Sigmoid colon (tissue), 7 donors: ENCODE measurements around the gene NEDD9. TPM values are rescaled to one million over a fixed set of nuclear protein-coding genes. Genes with fewer than 3 reads are reported as not detected.

Experiments used
- DNase-seq: peaks from one replicate; pipeline ENCODE4 v3.0.0-alpha.2; 2019
- H3K27ac ChIP-seq, 4 donors: fragments of 200-600 bp; sonication (generic); one replicate each; pipeline ENCODE4 v1.5.1; 2016 to 2019; ENCODE audit warnings: mild to moderate bottlenecking in 1 of 4
- H3K27me3 ChIP-seq, 3 donors: fragments of 200-600 bp; sonication (generic); one replicate each; pipeline ENCODE4 v1.5.1; 2019; ENCODE audit warnings: mild to moderate bottlenecking in 1 of 3
- H3K36me3 ChIP-seq, 4 donors: fragments of 200-600 bp; sonication (generic); one replicate each; pipeline ENCODE4 v1.5.1; 2016 to 2019
- H3K4me1 ChIP-seq, 4 donors: fragments of 200-600 bp; sonication (generic); one replicate each; pipeline ENCODE4 v1.5.1; 2017 to 2019
- H3K4me3 ChIP-seq, 4 donors: fragments of 200-600 bp; sonication (generic); one replicate each; pipeline ENCODE4 v1.5.1; 2017 to 2019; ENCODE audit warnings: mild to moderate bottlenecking in 2 of 4, moderate library complexity in 1 of 4
- H3K9me3 ChIP-seq, 4 donors: fragments of 200-600 bp in 3 of 4; sonication (generic) in 3 of 4; one replicate each; pipeline versions ENCODE4 v1.5.1 to v1.6.1; 2013 to 2019
- EP300 ChIP-seq, 4 donors: sonication (generic); formaldehyde crosslinking; IDR thresholded peaks; one replicate each; pipeline ENCODE4 v1.6.1; 2017; ENCODE audit warnings: antibody characterized with exemption in 4 of 4
- POLR2A ChIP-seq, 2 donors: fragments of 450-650 bp; IDR thresholded peaks; one replicate each; pipeline ENCODE4 v1.6.1; 2016; ENCODE audit warnings: antibody characterized with exemption in 2 of 2, mild to moderate bottlenecking in 2 of 2, moderate library complexity in 2 of 2
- POLR2AphosphoS5 ChIP-seq, 4 donors: sonication (generic); formaldehyde crosslinking; IDR thresholded peaks; one replicate each; pipeline ENCODE4 v1.6.1; 2017; ENCODE audit warnings: antibody characterized with exemption in 4 of 4
- WGBS, 2 donors: extraction: QIAGEN DNeasy Blood & Tissue Kit; methylation state at CpG; one replicate each; pipeline ENCODE4 v1.1.7; 2013; 5-methylcytosine and 5-hydroxymethylcytosine counted together
- intact Hi-C: fragments of 100-400 bp; cut with DNase I; formaldehyde crosslinking; loops from one replicate; pipeline ENCODE4 v1.15.1; 2023
- polyA plus RNA-seq, 3 donors: library from polyadenylated mRNA; stranded (reverse); fragments of 200-250 nt; gene quantifications; one replicate each; pipeline ENCODE4 v1.2.3, GENCODE V29; 2013
- total RNA-seq, 4 donors: library from RNA; depleted of rRNA; stranded (reverse); fragments of >200 nt; gene quantifications; one replicate each; pipeline ENCODE4 v1.1.0, GENCODE V29; 2016
- TF ChIP-seq, protein P1 (sequence below), 4 experiments: fragments of 450-650 bp in 3 of 4; fragments of 200-600 bp in 1 of 4; IDR thresholded peaks; one replicate each; pipeline ENCODE4 v1.5.1; 2016 to 2019; ENCODE audit warnings: antibody characterized with exemption in 4 of 4, mild to moderate bottlenecking in 3 of 4, moderate library complexity in 2 of 4
- donor health status: healthy with polysubstance abuse.
- donor health status: Bipolar disorder and iron deficiency.
- donor health status: healthy.

NEDD9 gene
- total and polyA plus RNA-seq, 7 donors, result 13.8 to 42.5 (median 21.4) TPM

- H3K36me3 ChIP-seq, result no peaks in the 10 kb centered on the region
- H3K27ac ChIP-seq, result peak overlapping the region in 2 of 4 donors; percentile 56 to 61
- H3K27me3 ChIP-seq, result no peaks in the 10 kb centered on the region
- peaks cover 0 to 61% (median 46%) of the 10 kb centered on the region in 4 donors for H3K4me1 ChIP-seq
- no peak for DNase-seq
- H3K4me3 ChIP-seq, result no peak overlapping the region
- H3K9me3 ChIP-seq, result no peaks in the 10 kb centered on the region
- TF ChIP-seq, protein P1, sequence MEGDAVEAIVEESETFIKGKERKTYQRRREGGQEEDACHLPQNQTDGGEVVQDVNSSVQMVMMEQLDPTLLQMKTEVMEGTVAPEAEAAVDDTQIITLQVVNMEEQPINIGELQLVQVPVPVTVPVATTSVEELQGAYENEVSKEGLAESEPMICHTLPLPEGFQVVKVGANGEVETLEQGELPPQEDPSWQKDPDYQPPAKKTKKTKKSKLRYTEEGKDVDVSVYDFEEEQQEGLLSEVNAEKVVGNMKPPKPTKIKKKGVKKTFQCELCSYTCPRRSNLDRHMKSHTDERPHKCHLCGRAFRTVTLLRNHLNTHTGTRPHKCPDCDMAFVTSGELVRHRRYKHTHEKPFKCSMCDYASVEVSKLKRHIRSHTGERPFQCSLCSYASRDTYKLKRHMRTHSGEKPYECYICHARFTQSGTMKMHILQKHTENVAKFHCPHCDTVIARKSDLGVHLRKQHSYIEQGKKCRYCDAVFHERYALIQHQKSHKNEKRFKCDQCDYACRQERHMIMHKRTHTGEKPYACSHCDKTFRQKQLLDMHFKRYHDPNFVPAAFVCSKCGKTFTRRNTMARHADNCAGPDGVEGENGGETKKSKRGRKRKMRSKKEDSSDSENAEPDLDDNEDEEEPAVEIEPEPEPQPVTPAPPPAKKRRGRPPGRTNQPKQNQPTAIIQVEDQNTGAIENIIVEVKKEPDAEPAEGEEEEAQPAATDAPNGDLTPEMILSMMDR (IDR thresholded peaks at IDR 0.05), result no peak
- TF ChIP-seq EP300 (IDR thresholded peaks at IDR 0.05) (no peak), POLR2AphosphoS5 (IDR thresholded peaks at IDR 0.05) (no peak), POLR2A (IDR thresholded peaks at IDR 0.05) (no peak)
- intact Hi-C loops, result no loop called here
- WGBS, 2 donors, result 60 to 61% methylated on average over 3 of the region's 3 CpGs
Measured at GRCh38 chr6:11208267-11208666, 24.2 kb downstream of the NEDD9 start.

DNA sequence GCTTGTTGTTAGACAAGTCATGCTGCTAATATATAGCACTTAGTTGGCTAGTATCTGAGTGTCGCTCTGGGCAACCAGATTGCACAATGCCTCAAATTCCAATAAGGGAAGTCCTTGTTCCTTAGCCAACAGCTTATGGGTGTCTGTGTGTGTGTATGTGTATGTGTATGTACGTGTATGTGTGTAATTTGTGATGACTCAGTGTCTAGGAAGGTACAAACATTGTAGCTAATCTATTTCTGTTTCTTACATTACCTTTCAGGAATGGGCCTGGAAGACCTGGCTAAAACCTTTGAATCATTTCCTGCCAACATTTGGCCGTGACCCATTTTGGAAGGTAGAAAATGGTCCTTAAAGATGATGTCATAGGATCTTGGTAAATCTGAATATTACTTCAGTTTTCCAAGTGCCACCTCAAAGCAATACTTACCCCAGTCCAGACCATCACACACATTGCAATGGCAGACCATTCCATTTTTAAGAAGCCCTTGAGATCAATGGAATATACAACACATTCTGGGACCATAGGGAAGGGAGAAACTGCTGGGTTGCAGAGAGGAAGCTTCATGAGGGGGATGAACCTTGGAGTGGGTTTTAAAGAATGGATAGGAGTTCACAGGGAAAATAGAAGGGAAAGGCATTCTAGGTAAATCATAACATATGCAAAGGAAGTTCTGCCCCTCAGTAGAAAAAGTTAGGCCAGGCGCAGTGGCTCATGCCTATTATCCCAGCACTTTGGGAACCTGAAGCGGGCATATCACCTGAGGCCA, 25.1 kb downstream of the NEDD9 start:
- 47 to 67% methylated on average over 5 of the region's 5 CpGs for WGBS, 2 donors
- Histone ChIP-seq H3K27ac (peak overlapping the region in 3 of 4 donors; percentile 10 to 61 (median 56)), H3K4me1 (peaks cover 0 to 61% (median 39%) of the 10 kb centered on the region in 4 donors), H3K9me3 (no peaks in the 10 kb centered on the region), H3K27me3 (no peaks in the 10 kb centered on the region), H3K36me3 (no peaks in the 10 kb centered on the region), H3K4me3 (no peak overlapping the region)
- TF ChIP-seq, protein P1 (IDR thresholded peaks at IDR 0.05), result no peak
- TF ChIP-seq EP300 (IDR thresholded peaks at IDR 0.05) (peak in 2 of 4 donors; percentile 33 to 90), POLR2AphosphoS5 (IDR thresholded peaks at IDR 0.05) (peak; percentile 34 to 87 (median 68)), POLR2A (IDR thresholded peaks at IDR 0.05) (no peak)
- DNase-seq, result peak; percentile 79
- intact Hi-C loops, result no loop called here

- H3K27ac ChIP-seq, result peak overlapping the region in 3 of 4 donors; percentile 10 to 61 (median 56)
- 32 to 62% methylated on average over 3 of the region's 3 CpGs for WGBS, 2 donors
Measured at GRCh38 chr6:11206576-11206975, 25.9 kb downstream of the NEDD9 start.

DNA sequence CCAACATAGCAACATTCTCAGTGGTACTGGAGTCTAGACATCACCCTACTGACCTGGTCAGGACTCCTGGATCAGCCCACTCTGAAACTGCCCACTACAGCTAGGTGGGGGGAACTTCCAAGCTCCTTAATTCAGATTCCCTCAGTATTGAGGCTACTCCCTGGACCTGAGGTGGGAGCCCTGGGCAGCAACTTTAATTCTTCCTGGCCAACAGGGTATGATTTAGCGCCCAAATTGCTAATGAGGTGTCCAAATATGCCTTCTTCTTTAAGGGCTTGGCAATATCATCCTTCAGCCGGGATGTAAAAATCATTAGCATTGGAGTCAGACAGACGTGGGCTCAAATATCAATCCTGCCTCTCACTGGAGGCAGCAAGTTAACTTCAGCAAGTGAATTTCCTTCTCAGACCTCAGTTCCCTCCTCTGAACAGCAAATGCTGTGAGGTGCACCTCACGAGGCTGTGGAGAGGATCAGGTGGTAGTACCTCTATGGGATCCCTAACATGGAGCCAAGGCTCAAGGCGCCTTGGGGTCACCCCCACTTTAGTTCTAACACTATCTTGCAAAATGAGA, 27.6 kb downstream of the NEDD9 start:
- H3K9me3 ChIP-seq, result no peaks in the 10 kb centered on the region
- H3K27me3 ChIP-seq, result no peaks in the 10 kb centered on the region
- intact Hi-C loops, result no loop called here
- DNase-seq, result no peak
- no peak overlapping the region for H3K4me3 ChIP-seq
- 95 to 96% methylated on average over 5 of the region's 5 CpGs for WGBS, 2 donors
- peaks cover 0 to 45% (median 28%) of the 10 kb centered on the region in 4 donors for H3K4me1 ChIP-seq
- peaks cover 0 to 8% (median 0%) of the 10 kb centered on the region in 4 donors for H3K36me3 ChIP-seq
- no peak overlapping the region for H3K27ac ChIP-seq
- TF ChIP-seq, protein P1 (IDR thresholded peaks at IDR 0.05), result no peak
- TF ChIP-seq EP300 (IDR thresholded peaks at IDR 0.05) (no peak), POLR2A (IDR thresholded peaks at IDR 0.05) (no peak), POLR2AphosphoS5 (IDR thresholded peaks at IDR 0.05) (no peak)

More at GRCh38 chr6:11206576-11206975, 25.9 kb downstream of the NEDD9 start:
- Histone ChIP-seq H3K36me3 (no peaks in the 10 kb centered on the region), H3K27me3 (no peaks in the 10 kb centered on the region), H3K4me1 (peaks cover 0 to 58% (median 36%) of the 10 kb centered on the region in 4 donors), H3K9me3 (no peaks in the 10 kb centered on the region), H3K4me3 (no peak overlapping the region)
- TF ChIP-seq POLR2AphosphoS5 (IDR thresholded peaks at IDR 0.05), result no peak
- TF ChIP-seq EP300 (IDR thresholded peaks at IDR 0.05), result no peak
- no peak for TF ChIP-seq POLR2A (IDR thresholded peaks at IDR 0.05)
- TF ChIP-seq, protein P1 (IDR thresholded peaks at IDR 0.05), result no peak
- DNase-seq, result no peak
- intact Hi-C loops, result no loop called here
